ENCODE data around the gene KCNS1.

DNA sequence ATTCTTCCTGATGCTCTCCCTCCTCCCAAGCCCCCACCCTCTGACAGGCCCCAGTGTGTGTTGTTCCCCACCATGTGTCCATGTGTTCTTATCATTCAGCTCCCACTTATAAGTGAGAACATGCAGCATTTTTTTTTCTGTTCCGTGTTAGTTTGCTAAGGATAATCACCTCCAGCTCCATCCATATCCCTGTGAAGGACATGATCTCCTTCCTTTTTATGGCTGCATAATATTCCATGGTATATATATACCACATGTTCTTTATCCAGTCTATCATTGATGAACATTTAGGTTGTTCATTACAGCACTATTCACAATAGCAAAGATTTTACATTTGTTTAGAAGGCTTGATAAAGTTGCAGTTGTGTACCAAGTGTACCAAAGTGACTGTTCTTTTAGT, 57.9 kb downstream of the KCNS1 start:
- TF ChIP-seq, protein P1, sequence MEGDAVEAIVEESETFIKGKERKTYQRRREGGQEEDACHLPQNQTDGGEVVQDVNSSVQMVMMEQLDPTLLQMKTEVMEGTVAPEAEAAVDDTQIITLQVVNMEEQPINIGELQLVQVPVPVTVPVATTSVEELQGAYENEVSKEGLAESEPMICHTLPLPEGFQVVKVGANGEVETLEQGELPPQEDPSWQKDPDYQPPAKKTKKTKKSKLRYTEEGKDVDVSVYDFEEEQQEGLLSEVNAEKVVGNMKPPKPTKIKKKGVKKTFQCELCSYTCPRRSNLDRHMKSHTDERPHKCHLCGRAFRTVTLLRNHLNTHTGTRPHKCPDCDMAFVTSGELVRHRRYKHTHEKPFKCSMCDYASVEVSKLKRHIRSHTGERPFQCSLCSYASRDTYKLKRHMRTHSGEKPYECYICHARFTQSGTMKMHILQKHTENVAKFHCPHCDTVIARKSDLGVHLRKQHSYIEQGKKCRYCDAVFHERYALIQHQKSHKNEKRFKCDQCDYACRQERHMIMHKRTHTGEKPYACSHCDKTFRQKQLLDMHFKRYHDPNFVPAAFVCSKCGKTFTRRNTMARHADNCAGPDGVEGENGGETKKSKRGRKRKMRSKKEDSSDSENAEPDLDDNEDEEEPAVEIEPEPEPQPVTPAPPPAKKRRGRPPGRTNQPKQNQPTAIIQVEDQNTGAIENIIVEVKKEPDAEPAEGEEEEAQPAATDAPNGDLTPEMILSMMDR (IDR thresholded peaks at IDR 0.05) = no peak
- no peak for TF ChIP-seq POLR2A (IDR thresholded peaks at IDR 0.05)
